CD4-positive, alpha-beta T cell treated with Interleukin-17A for 1 hour (primary cell): ENCODE data around the gene ZFHX3.
"Not testable (repeated sequence)": the region's sequence is repeated elsewhere in the genome, so short reads cannot be mapped to it uniquely, and the experiment has no call there.

ENCODE experiments used
- DNase-seq: peaks from one replicate; pipeline ENCODE4 v3.0.0-alpha.2; 2020

ZFHX3 gene

DNA sequence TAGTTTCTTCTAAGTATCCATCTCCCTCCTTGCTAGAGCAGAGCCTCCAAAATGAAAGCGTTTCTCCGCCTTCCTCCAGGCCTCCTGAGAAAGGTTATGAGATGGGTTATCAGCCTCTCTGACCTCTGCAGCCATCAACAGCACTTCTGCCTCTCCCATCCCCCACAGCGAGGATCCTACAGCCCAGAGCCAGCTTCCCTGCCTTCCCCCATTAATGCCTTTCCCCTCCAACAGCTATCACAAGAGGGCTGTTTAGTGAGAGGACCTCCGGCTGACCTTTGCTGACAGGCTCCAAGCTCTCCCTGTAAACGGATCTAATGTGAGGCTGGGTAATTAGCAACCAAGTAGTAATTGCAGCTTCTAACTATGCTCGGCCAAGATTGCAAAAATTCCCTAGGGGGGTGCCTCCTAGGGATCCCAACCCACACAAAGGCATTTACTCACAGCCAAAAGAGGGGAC lies 55.8 kb downstream of the ZFHX3 start:
- no peak for DNase-seq

DNA sequence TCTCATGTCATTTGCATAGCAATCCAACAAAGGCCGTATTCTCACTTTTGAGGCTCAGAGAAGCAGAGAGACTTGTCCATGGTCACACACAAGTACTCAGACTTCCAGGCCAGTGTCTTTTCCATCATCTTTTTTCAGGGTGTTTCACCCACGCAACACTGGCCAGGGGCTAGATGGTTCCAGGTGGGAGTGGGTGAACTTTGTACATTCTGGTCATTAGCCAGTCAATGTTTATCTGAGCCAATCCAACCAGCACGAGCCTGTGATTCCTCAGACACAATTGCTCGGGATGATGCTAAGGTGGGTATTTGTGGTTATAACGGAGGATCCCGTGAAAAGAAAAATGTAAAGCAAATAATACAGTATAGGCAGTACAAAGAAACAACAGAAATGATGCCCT lies 56.3 kb downstream of the ZFHX3 start:
- DNase-seq: no peak

DNA sequence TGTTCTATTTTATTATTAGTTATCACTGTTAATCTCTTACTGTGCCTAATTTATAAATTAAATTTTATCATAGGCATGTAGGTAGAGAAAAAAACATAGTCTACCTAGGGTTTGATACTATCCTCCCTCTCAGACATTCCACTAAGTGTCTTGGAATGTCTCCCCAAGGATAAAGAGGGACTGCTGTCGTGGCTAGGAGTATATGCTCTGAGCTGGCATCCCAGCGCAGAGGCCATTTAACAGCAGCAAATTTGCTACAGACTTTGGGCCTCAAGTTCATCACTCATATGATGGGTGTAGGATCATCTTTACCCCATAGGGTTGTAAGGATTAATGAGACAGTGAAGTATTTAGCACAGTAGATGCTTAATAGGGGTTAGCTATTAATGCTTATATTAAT lies 56.7 kb downstream of the ZFHX3 start:
- no peak for DNase-seq

DNA sequence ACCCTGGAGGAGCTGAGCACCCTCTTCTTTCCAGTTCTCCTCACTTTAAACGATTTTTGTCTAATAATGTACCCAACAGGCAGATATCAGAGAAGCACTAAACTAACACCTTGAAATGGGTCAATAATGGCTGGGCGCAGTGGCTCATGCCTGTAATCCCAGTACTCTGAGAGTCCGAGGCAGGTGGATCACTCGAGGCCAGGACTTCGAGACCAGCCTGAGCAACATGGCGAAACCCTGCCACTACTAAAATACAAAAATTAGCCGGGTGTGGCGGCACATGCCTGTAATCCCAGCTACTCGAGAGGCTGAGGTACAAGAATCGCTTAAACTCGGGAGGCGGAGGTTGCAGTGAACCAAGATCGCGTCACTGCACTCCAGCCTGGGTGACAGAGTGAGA lies 57.4 kb downstream of the ZFHX3 start:
- no peak for DNase-seq

DNA sequence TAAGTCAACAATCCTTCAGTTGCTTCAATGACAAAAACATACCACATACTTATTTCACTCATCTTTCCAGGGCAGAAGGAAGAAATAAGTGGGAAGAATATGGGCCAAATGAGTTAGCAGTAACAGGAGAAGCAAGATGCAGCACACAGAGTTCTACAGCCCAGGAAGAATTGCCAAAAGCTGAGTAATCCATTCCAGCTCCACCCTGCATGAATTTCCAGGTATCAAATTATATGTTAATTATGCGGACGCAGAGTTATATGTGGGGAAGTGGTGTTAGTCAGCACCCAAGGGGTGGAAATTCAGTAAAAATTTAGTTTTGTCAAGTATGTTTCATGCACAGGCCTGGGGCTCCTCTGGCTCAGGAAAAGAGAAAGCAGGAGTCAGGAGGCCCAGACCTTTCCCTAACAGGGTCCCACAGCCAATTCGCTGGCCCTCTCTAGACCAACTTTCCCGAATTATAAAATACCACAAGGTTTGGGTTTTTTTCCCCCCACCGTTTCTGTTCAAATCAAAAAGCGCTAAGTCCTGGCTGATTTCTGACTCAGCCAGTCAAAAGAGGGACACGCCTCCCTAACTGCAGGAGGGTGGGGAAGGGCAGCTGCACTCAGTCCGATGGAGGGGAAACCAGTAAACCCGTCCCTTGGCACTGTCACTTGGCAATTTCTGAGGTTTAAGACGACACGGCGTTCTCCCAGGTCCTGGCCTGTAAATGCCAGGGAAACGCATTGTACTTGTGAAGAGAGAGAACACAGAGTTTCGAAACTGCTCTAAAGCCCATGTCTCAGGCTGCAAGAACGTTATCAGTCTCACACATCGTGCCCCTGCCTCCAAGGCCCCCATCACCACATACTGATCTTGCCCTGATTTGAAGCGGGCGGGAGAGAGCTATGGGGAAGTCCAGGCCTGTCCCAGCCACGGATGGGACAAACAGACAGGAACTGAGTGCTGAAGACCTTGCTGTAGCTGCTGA lies 58.1 kb downstream of the ZFHX3 start:
- DNase-seq: no peak

DNA sequence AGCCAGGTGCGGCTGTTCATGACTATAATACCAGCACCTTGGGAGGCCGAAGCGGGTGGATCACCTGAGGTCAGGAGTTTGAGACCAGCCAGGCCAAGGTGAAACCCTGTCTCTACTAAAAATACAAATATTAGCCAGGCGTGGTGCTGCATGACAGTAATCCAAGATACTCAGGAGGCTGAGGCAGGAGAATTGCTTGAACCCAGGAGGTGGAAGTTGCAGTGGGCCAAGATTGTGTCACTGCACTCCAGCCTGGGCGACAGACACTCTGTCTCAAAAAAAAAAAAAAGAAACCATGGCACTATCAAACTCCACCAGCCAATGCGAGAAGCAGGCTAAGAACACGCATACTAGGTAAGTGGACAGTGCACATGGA lies 58.7 kb downstream of the ZFHX3 start:
- not testable (repeated sequence) for DNase-seq

DNA sequence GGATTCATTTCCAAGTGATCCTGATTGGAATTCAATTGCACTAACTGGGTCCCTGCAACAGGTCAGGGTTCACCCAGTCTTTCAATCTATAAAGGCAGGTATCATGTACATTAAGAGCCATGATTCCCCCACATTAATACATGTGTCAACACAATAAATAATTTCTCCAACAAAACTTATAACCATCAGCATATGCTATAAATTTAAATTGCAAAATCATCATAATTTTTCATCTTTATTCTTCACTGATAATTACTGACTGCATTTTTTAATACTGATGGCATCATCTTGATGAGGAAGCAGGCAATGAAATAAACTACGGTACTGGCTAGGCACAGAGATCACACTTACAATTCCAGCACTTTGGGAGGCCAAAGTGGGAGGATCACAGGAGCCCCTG lies 59.4 kb downstream of the ZFHX3 start:
- DNase-seq: no peak

DNA sequence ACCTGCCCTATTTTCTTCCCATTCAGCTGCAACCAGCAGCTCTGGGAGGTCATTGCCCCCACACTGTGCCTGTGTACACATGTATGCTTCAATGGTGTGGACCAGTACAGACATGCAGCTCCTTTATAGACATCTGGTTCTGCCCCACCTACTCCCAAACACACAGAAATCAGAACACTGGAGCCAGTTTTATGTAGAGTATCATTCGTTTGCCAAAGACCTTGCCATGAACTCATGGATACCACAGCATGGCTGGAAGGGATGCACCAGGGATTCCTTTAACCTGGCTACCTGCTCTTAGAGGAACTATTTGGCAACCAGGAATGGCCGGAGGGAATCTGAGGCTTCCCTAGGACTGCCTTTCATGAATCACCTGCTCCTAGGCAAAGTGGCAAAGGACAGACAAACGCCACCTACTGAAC lies 60.4 kb downstream of the ZFHX3 start:
- DNase-seq: no peak

DNA sequence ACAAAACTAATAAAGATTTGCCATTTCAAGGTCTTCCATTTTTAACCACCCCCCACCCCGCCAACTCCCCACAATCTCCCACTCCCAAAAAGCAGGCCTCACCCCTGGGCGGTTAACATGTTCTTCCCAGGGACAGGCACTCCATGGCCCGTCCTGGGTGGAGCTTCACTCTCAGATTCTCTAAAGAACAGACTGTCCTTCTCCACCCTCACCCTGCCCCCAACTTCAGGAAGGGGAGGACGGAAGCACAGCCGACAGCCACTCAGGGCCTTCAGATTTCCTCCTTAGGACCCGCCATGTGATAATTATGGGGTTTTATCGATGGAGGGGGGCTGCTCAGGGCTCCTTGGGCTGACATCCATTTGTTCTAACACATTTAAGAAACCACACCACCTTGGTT lies 61.9 kb downstream of the ZFHX3 start:
- no peak for DNase-seq

DNA sequence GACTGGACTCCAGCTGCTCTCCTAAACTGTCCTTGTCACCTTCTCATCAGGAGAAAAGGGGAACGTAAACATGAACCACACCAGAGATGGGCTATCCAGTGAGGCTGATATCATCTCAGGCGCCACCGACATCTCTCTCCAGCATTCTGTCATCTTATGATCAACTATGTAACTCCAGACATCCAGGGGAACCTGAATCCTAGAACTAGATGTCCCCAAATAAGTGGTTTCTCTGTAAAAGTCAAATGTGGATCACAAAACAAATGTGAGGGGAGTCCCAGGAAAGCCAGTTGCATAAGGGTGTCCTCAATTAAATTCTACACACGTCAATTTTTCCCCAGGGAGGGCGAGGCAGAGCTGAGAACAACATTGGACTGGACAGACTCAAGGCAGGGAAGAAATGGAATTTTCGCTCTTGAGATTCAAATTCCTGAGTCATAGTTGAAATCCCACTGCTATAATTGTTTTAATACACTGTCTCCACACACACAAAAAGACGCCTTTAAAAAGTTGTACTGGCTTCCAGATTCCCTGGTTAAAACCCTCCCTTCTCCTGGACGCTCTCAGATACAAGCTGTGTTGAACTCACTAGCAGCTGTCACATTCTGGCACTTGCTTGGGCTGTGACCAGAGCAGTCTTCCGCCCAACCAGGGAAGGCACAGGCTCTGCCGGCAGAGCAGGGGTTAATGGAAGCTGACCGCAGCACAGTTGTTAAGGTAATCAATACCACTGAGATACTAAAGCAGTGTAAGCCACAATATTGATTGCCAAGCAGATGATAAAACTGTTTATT lies 62.6 kb downstream of the ZFHX3 start:
- no peak for DNase-seq

DNA sequence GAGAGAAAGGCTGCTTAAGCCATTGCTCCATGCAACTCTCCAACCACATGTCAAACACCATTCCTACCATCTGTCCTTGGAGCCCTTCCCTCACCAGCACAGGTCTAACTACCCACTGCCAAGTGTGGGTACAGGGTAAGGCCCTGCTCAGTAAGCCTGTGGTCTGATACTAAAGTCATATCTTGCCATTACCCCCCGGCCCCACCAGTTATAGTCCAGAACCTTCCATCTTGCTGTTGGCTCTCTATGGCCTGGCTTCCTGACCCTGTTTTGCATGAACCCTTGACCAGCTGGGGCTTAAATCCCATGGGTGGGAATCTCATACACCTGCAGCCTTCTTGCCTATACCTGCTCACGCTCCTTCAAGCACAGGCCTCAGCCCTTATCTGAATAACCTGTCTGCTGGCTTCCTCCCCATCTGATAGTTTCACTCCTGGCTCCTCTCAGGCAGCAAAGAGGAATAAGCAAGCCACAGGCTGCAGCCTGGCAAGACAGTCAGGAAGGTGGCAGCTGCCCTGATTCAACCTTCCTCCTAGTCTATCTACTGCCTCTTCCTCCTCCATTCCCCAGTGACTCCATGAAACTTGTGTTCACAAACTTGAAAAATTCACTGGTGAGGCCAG lies 64.1 kb downstream of the ZFHX3 start:
- no peak for DNase-seq

DNA sequence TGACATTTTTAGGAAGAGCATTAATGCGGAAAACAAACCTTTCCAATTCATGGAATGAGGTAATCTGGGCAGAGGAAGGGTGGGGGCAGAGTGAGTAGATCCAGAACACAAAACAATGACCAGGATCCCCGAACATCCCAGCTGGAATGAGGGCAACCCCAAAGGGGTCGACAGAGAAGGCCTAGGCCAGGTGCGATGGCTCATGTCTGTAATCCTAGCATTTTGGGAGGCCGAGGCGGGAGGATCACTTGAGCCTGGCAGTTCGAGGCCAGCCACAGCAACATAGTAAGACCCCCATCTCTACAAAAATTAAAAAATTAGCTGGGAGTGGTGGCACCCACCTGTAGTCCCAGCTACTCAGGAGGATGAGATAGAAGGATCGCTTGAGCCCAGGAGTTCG lies 64.7 kb downstream of the ZFHX3 start:
- no peak for DNase-seq

DNA sequence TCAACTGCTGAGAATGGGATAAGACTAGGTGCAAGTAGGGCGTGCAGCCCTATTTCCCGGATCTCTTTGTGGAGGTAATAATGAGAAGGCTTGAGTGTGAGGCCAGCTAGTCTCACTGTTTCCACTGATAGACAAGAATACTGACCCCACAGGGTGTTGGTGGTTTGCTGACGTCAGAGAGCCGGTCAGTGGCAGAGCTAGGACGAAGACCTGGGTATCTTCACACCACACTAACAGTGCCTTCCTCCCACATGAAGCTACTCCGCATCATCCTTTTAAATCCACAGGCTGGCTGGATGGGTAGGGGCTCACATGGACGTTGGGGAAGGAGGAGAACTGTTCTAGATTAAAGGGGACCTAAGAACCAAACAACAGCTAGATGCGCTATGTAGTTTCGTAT lies 68.0 kb downstream of the ZFHX3 start:
- no peak for DNase-seq

DNA sequence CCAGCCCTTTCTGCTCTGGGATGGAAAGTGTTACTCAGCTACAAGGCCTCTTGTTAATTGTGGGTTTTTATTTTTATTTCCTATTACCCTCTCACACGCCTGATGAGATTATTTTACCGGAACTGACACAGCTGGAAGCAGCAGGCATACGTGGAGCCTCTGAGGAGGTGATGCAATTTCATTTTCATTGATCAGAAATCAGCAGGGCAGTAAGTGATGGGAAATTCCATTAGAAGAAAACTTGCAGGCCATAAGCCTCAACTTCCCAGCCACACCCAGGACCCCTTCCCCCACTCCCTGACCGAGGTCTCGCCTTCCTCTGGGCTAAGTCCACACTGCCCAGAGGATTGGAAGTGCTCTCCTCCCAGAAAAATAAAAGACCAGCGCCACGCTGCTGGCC lies 69.7 kb downstream of the ZFHX3 start:
- no peak for DNase-seq

DNA sequence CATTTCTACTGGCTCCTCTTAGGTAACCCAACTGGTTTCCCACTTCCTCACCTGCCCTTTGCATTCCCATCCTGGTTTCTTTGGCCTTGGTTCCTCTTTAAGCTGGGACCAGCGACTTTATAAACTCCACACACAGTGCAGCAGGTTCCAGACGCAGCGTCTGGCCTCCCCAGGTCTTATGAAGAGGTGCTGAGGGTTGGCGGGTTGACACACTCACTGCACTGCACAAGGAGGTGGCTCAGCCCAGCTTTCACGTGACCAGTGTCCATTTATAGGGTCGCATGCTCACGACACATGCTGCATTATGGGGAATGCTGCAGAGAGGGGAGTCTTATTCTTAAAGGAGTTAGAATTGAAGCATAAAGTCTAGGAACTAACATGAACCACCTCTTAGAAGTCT lies 70.8 kb downstream of the ZFHX3 start:
- no peak for DNase-seq

DNA sequence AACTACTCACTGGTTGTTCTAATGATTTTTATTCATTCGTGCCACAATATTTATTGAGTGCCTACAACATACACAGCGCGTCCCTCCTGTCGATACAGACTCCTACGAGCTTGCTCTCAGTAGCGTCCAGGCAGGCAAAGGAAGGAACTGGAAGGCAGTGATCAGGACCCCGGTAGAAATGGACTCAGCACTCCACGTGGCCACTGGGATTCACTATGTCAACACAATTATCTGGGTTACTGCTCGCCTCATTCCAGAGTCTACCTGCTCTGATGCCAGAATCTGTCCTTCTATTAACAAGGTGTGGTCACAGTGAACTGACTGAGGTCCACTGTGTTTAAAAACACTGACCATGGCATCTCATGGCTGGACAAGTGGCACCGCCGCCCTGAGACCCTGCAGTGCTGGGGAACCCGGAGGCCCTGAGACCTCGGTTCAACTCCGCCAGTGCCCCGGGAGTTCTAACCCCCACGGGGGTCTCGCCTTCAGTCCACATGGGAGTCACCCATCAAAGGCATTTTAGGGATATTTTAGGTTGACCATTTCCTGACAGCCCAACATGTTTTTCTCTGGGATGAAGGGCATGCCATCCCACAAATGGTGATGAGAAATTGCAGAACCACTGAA lies 71.4 kb downstream of the ZFHX3 start:
- no peak for DNase-seq

DNA sequence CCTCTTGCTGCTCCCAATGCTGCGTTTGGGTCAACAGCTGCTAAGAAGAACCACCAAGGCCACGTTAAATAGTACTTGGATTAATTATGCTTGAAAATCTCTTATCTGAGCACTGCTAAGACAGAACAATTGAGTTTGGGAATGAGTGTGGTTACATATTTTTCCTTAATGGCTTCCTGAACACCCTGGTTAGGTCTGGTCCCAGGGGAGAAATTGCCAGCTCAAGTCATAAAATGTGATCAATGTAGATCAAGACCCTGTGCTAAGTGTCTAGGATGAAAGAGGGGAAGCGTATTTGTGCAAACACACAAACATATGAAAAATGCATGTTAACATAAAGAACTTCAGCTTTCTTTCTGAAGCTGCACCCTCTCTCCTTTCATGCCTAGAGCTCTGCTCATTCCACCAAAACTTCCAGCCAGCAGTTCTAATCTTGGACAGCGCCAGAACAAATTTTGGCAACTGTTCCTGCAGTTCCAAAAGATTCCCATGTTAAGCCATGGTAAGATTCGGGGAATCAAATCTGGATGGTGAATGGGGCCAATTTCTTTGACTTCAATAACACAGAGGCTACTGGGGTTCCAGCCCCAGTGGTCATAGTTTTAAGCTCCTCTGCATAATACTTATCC lies 72.0 kb downstream of the ZFHX3 start:
- no peak for DNase-seq

DNA sequence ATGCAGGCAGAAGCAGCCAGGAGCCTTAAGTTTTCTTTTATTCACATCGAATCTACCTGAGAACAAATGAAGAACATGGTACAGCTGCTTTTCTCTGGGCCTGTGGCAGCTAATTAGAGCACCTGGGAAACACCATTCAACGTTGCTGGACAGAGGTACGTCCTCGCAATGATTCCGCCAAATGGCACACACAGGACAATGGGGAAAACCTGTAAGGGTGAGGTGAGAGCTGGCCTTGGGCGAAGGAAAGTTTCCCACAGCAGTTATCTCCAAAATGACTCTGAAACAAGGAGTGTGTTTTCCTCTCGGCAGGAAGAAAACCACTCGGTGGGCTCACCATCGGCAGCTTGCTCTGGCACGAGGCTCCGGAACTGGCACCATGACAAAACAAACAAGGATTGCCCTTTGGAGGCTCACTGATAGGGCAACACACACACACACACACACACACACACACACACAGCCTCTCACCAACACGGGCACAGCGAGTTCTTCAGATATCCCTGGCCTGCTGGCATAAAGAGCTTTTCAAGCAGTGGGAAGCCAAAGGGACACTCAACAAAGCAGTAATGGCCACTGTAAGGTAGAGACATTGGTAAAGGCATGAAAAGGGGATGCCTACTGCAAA lies 73.7 kb downstream of the ZFHX3 start:
- no peak for DNase-seq

DNA sequence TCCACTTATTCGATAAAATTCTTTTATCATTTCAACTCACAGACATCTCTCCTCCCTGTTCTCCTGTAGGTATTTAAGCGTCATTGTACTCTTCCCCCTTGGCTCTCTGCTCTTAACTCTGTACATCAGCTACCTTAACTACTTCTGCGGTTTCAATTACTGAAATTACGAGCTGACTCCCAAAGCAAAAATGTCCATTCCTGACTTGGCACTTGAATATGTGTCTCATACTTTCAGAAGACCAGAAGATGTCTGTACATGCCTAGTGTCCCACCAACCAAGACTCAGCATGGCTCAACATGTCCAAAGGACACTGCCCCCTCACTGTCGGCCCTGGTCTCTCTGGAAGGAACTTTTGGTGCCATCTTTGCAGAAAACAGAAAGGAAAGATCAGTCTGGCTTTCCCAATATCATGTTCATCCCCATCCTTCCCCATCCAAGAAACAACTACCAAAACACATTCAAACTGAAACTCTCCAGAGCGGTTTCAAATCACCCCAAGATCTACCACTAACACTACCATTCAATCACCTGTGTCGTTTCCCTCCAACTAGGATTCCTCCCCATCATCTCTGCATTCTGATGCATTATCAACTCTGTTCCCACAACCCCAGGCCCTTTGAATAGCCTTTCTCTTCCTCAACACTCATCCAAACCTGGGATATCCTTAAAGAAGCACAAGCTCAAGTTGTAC lies 74.9 kb downstream of the ZFHX3 start:
- DNase-seq: no peak

DNA sequence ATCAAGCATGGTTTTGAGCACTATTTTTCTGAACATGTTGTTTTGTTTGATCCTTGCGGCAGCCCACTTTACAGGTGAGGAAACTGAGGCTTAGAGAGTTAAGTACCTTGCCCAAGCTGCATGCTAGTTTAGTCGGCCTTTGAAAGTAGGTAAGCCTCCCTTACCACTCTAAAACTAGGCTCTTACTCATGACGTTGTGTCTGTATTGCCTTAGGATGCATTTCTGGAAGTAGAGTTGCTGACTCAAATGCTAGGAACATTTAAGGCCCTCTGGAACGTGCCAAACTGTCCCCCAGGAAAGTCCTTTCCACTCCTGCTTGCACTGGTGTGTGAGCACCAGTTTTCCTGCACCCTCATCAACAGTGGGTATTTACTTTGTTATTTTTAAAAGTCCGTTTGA lies 76.6 kb downstream of the ZFHX3 start:
- no peak for DNase-seq

DNA sequence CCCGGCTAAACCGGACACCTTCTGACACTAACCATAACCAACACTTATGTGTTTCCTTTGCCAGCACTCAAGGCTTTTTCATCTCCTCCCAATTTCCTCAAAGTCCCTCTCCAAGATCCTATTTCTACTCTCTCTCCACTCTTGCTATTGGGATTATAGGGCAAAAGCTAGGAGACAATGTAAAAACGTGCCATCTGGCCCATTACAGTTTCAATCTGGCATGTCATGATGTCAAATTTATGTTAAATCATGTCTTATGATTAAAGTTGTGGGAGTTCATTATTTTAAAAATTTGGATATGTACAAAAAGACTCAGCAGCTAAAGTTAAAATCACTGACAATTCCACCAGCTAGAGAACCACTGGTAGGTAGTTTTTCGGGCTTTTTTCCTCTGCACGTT lies 77.3 kb downstream of the ZFHX3 start:
- no peak for DNase-seq

DNA sequence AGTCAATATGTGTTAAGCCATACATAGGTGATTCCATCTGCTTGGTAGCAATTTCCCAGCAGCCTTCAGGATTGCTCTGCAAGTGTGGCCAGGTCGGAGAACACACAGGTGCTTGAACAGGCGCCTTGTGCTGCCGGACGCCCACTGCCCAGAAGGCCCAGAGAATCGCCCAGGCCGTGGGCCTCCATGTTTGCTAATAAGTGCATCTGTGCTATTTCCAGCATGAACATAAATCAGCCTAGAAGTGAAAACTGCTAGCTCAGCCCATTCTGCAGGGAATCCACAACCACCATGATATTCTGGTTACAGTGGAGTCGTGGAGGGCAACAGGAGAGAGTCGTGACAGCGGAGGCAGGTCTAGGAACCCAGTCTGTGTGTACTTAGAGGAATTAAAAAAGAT lies 78.1 kb downstream of the ZFHX3 start:
- no peak for DNase-seq
